Lung (tissue), 12 donors: ENCODE results near the gene RSBN1. TPM values are rescaled to one million over a fixed set of nuclear protein-coding genes. Genes with fewer than 3 reads are reported as not detected.
A peak's percentile ranks its signal among the peaks of the same experiment; 100 is the strongest.

Source experiments
- ATAC-seq: fragments of 200-7000 bp; cut with Tn5 transposase; one replicate; pipeline ENCODE4 v1.9.1; 2020; ENCODE audit warnings: moderate number of reproducible peaks; ENCODE audit not compliant: insufficient read depth, low FRiP score
- DNase-seq, 3 donors: peaks; one replicate each; pipeline ENCODE4 v3.0.0-alpha.2; 2013 to 2017
- H3K27ac ChIP-seq, 2 donors: one replicate each; pipeline ENCODE4 v1.5.1; 2013; ENCODE audit warnings: mild to moderate bottlenecking in 2 of 2, moderate library complexity in 2 of 2, control low read depth in 1 of 2, inconsistent platforms in 1 of 2, low read depth in 1 of 2, low read length in 1 of 2
- H3K27me3 ChIP-seq, 3 donors: one replicate each; pipeline ENCODE4 v1.5.1; 2013; ENCODE audit warnings: low read length in 2 of 3; ENCODE audit not compliant: control insufficient read depth in 3 of 3, insufficient read depth in 3 of 3
- H3K36me3 ChIP-seq, 4 donors: one replicate each; pipeline ENCODE4 v1.5.1; 2013; ENCODE audit warnings: low read length in 4 of 4, mild to moderate bottlenecking in 1 of 4, moderate library complexity in 1 of 4; ENCODE audit not compliant: control insufficient read depth in 4 of 4, insufficient read depth in 4 of 4
- H3K4me1 ChIP-seq, 5 donors: one replicate each; pipeline ENCODE4 v1.5.1; 2013; ENCODE audit warnings: low read length in 5 of 5, mild to moderate bottlenecking in 2 of 5, moderate library complexity in 1 of 5; ENCODE audit not compliant: control insufficient read depth in 5 of 5, insufficient read depth in 5 of 5
- H3K4me3 ChIP-seq: one replicate; pipeline ENCODE4 v1.5.1; 2013; ENCODE audit warnings: mild to moderate bottlenecking, control low read depth, moderate library complexity
- H3K9ac ChIP-seq, 2 donors: one replicate each; pipeline ENCODE4 v1.5.1; 2013; ENCODE audit warnings: low read length in 2 of 2, control low read depth in 1 of 2; ENCODE audit not compliant: insufficient read depth in 1 of 2
- H3K9me3 ChIP-seq, 4 donors: one replicate each; pipeline ENCODE4 v1.5.1; 2013; ENCODE audit warnings: low read length in 3 of 4, mild to moderate bottlenecking in 1 of 4, moderate library complexity in 1 of 4; ENCODE audit not compliant: control insufficient read depth in 4 of 4, insufficient read depth in 3 of 4
- CTCF ChIP-seq: IDR thresholded peaks from 2 replicates; pipeline ENCODE4 v1.5.1; 2012; ENCODE audit warnings: mild to moderate bottlenecking; ENCODE audit errors: control extremely low read depth, extremely low read depth
- WGBS, 2 donors: extraction: QIAGEN DNeasy Blood & Tissue Kit; methylation state at CpG; one replicate each; pipeline ENCODE4 v1.1.7; 2013; 5-methylcytosine and 5-hydroxymethylcytosine counted together
- polyA plus RNA-seq, 2 donors: library from polyadenylated mRNA; stranded (reverse); fragments of 200-250 nt; gene quantifications; one replicate each; pipeline ENCODE4 v1.2.1, GENCODE V29; 2013
- total RNA-seq, 2 donors: library from RNA; depleted of rRNA in 1 of 2; stranded (reverse); fragments of >200 nt in 1 of 2; gene quantifications; one replicate each; pipeline ENCODE4 v1.2.1, GENCODE V29; 2014 to 2021
- donor health status: control.
- donor health status: control.
- donor health status: Bipolar disorder and iron deficiency.
- donor health status: healthy.
- donor health status: DM: yes; HTN: yes; CAD: no.

The RSBN1 gene
- total and polyA plus RNA-seq, 4 donors = 4.4 to 39.0 (median 12.5) TPM

- peaks cover 5 to 28% (median 8%) of the 10 kb centered on the region in 5 donors for H3K4me1 ChIP-seq
- no peak for TF ChIP-seq CTCF
- no peaks in the 10 kb centered on the region for H3K27me3 ChIP-seq
- H3K9me3 ChIP-seq = no peaks in the 10 kb centered on the region
- no peak overlapping the region for H3K9ac ChIP-seq
- H3K4me3 ChIP-seq = no peak overlapping the region
- 76 to 78% methylated on average over 5 of the region's 5 CpGs for WGBS, 2 donors
- DNase-seq (peak in 1 of 3 donors; percentile 13), ATAC-seq (peak; percentile 54)
- H3K36me3 ChIP-seq = peaks cover 0 to 6% (median 0%) of the 10 kb centered on the region in 4 donors
- H3K27ac ChIP-seq = peak overlapping the region; percentile 62 to 84
Observed at GRCh38 chr1:113784104-113784779, 28.0 kb downstream of the RSBN1 start.

- DNase-seq = peak; percentile 43 to 86 (median 80)
- H3K9me3 ChIP-seq = no peaks in the 10 kb centered on the region
- ATAC-seq = peak; percentile 93
- peak overlapping the region; percentile 62 to 68 for H3K27ac ChIP-seq
- no peak for TF ChIP-seq CTCF
- H3K27me3 ChIP-seq = no peaks in the 10 kb centered on the region
- no peak overlapping the region for H3K4me3 ChIP-seq
- 8 to 20% methylated on average over 4 of the region's 4 CpGs for WGBS, 2 donors
- no peaks in the 10 kb centered on the region for H3K36me3 ChIP-seq
- H3K4me1 ChIP-seq = peaks cover 5 to 26% (median 8%) of the 10 kb centered on the region in 5 donors
- H3K9ac ChIP-seq = no peak overlapping the region
Observed at GRCh38 chr1:113783254-113784103, 28.8 kb downstream of the RSBN1 start.

- H3K4me1 ChIP-seq = peaks cover 5 to 26% (median 8%) of the 10 kb centered on the region in 5 donors
- no peak for TF ChIP-seq CTCF
- H3K9ac ChIP-seq = no peak overlapping the region
- ATAC-seq (no peak), DNase-seq (peak in 2 of 3 donors; percentile 36 to 64)
- H3K9me3 ChIP-seq = no peaks in the 10 kb centered on the region
- H3K36me3 ChIP-seq = no peaks in the 10 kb centered on the region
- peak overlapping the region in 1 of 2 donors; percentile 9 for H3K27ac ChIP-seq
- 9 to 33% methylated on average over 2 of the region's 2 CpGs for WGBS, 2 donors
- H3K27me3 ChIP-seq = no peaks in the 10 kb centered on the region
- H3K4me3 ChIP-seq = no peak overlapping the region
Observed at GRCh38 chr1:113782406-113782805, 29.9 kb downstream of the RSBN1 start.
